Stimulated activated CD8-positive, alpha-beta memory T cell treated with anti-CD3 and anti-CD28 coated beads, Interleukin-12 subunit alpha, Interleukin-12 subunit beta, amount 100 ng/mL, for 24 hours (primary cell): ENCODE measurements around the gene RAPGEF4.
"Not testable (repeated sequence)": the region's sequence is repeated elsewhere in the genome, so short reads cannot be mapped to it uniquely, and the experiment has no call there.

ENCODE experiments used
- DNase-seq: peaks from one replicate; pipeline ENCODE4 v3.0.0-alpha.2; 2020; ENCODE audit errors: extremely low read depth

The RAPGEF4 gene

GRCh38 chr2:172726172-172726735 is 9.4 kb upstream of the RAPGEF4 start:
- DNase-seq: no peak

GRCh38 chr2:172730411-172730810 is 5.2 kb upstream of the RAPGEF4 start:
- DNase-seq: no peak

- no peak for DNase-seq
These were observed 699 bp upstream of the RAPGEF4 start for GRCh38 chr2:172734711-172735581.

- DNase-seq: no peak
These were observed 954 bp downstream of the RAPGEF4 start for GRCh38 chr2:172736424-172737174.

GRCh38 chr2:172739661-172740266 is 4.1 kb downstream of the RAPGEF4 start:
- no peak for DNase-seq

- no peak for DNase-seq
These were observed 5.2 kb downstream of the RAPGEF4 start for GRCh38 chr2:172740856-172741255.

- no peak for DNase-seq
These were observed 7.4 kb downstream of the RAPGEF4 start for GRCh38 chr2:172742931-172743540.

- DNase-seq: no peak
These were observed 8.3 kb downstream of the RAPGEF4 start for GRCh38 chr2:172743898-172744297.

- no peak for DNase-seq
These were observed 10.0 kb downstream of the RAPGEF4 start for GRCh38 chr2:172745636-172746035.

- DNase-seq: not testable (repeated sequence)
These were observed 12.9 kb downstream of the RAPGEF4 start for GRCh38 chr2:172748543-172748942.

- DNase-seq: no peak
These were observed 13.7 kb downstream of the RAPGEF4 start for GRCh38 chr2:172749388-172749787.

GRCh38 chr2:172751564-172751963 is 15.9 kb downstream of the RAPGEF4 start:
- DNase-seq: no peak

GRCh38 chr2:172753610-172754009 is 18.0 kb downstream of the RAPGEF4 start:
- no peak for DNase-seq

GRCh38 chr2:172759441-172759840 is 23.8 kb downstream of the RAPGEF4 start:
- no peak for DNase-seq

- no peak for DNase-seq
These were observed 25.7 kb downstream of the RAPGEF4 start for GRCh38 chr2:172761306-172761705.

GRCh38 chr2:172762574-172762973 is 26.9 kb downstream of the RAPGEF4 start:
- DNase-seq: no peak

- DNase-seq: no peak
These were observed 27.4 kb downstream of the RAPGEF4 start for GRCh38 chr2:172763079-172763478.

- DNase-seq: no peak
These were observed 30.0 kb downstream of the RAPGEF4 start for GRCh38 chr2:172765662-172766061.

- DNase-seq: no peak
These were observed 32.8 kb downstream of the RAPGEF4 start for GRCh38 chr2:172768401-172768800.

- no peak for DNase-seq
These were observed 34.2 kb downstream of the RAPGEF4 start for GRCh38 chr2:172769879-172770278.

GRCh38 chr2:172770887-172771286 is 35.2 kb downstream of the RAPGEF4 start:
- no peak for DNase-seq

GRCh38 chr2:172772633-172773032 is 37.0 kb downstream of the RAPGEF4 start:
- no peak for DNase-seq
